CD4-positive, CD25-positive, alpha-beta regulatory T cell (primary cell): ENCODE data around the gene ARHGAP31. TPM values are rescaled to one million over a fixed set of nuclear protein-coding genes. Genes with fewer than 3 reads are reported as not detected.

Experiments
- ATAC-seq, 2 donors: fragments of 150-1000 bp; cut with Tn5 transposase; one replicate each; pipeline ENCODE4 v1.10.0; 2021; ENCODE audit warnings: low read depth in 2 of 2, moderate number of reproducible peaks in 2 of 2, moderate library complexity in 1 of 2
- DNase-seq, 3 donors: peaks; one replicate each; pipeline versions ENCODE4 v3.0.0 to v3.0.0-alpha.2; 2012 to 2022; ENCODE audit warnings: mixed read lengths in 1 of 3
- H3K27ac ChIP-seq: one replicate; pipeline ENCODE4 v1.7.0; 2013; ENCODE audit warnings: mild to moderate bottlenecking, low read length; ENCODE audit not compliant: insufficient read depth, poor library complexity, severe bottlenecking
- H3K27me3 ChIP-seq: one replicate; pipeline ENCODE4 v1.7.0; 2013; ENCODE audit warnings: low read length; ENCODE audit not compliant: control insufficient read depth, insufficient read depth
- H3K36me3 ChIP-seq: one replicate; pipeline ENCODE4 v1.7.0; 2013; ENCODE audit warnings: mild to moderate bottlenecking, low read length, moderate library complexity; ENCODE audit not compliant: control insufficient read depth, insufficient read depth
- H3K4me1 ChIP-seq: 2 replicates; pipeline ENCODE4 v1.7.0; 2013; ENCODE audit warnings: mild to moderate bottlenecking, low read length; ENCODE audit not compliant: insufficient read depth, control insufficient read depth, poor library complexity, severe bottlenecking
- H3K4me3 ChIP-seq: one replicate; pipeline ENCODE4 v1.7.0; 2013; ENCODE audit warnings: low read depth, mild to moderate bottlenecking, low read length, moderate library complexity
- H3K9me3 ChIP-seq, 2 experiments: 1 replicate in 1 of 2; 2 replicates in 1 of 2; pipeline ENCODE4 v1.7.0; 2013; ENCODE audit warnings: low read length in 2 of 2, mild to moderate bottlenecking in 1 of 2, moderate library complexity in 1 of 2; ENCODE audit not compliant: control insufficient read depth in 2 of 2
- H3K27ac Mint-ChIP-seq, 3 donors: one replicate each; pipeline ENCODE4 v1.8.0; 2020 to 2022; ENCODE audit warnings: mild to moderate bottlenecking in 3 of 3, mixed read lengths in 3 of 3, moderate library complexity in 2 of 3
- H3K27me3 Mint-ChIP-seq: one replicate; pipeline ENCODE4 v1.8.0; 2022; ENCODE audit warnings: mild to moderate bottlenecking, mixed read lengths
- H3K36me3 Mint-ChIP-seq: one replicate; pipeline ENCODE4 v1.8.0; 2020; ENCODE audit warnings: mixed read lengths
- H3K4me1 Mint-ChIP-seq, 4 donors: one replicate each; pipeline ENCODE4 v1.8.0; 2020 to 2022; ENCODE audit warnings: mixed read lengths in 4 of 4, mild to moderate bottlenecking in 1 of 4
- H3K4me3 Mint-ChIP-seq, 4 donors: one replicate each; pipeline ENCODE4 v1.8.0; 2020 to 2022; ENCODE audit warnings: mild to moderate bottlenecking in 4 of 4, mixed read lengths in 4 of 4, moderate library complexity in 3 of 4
- H3K9me3 Mint-ChIP-seq, 7 donors: one replicate each; pipeline ENCODE4 v1.8.0; 2020 to 2022; ENCODE audit warnings: mixed read lengths in 7 of 7, mild to moderate bottlenecking in 3 of 7, moderate library complexity in 2 of 7
- polyA plus RNA-seq, 4 donors: library from polyadenylated mRNA; unstranded; fragments of 300-500 nt; fragmentation: Illumina TruSeq; gene quantifications; one replicate each; pipeline ENCODE4 v1.2.3, GENCODE V29; 2021
- total RNA-seq: library from RNA; stranded (reverse); gene quantifications from one replicate; pipeline ENCODE4 v1.2.3, GENCODE V29; 2022

The ARHGAP31 gene
- total and polyA plus RNA-seq, 5 donors from 2014 or later = 2.6 to 13.6 (median 4.8) TPM

DNA sequence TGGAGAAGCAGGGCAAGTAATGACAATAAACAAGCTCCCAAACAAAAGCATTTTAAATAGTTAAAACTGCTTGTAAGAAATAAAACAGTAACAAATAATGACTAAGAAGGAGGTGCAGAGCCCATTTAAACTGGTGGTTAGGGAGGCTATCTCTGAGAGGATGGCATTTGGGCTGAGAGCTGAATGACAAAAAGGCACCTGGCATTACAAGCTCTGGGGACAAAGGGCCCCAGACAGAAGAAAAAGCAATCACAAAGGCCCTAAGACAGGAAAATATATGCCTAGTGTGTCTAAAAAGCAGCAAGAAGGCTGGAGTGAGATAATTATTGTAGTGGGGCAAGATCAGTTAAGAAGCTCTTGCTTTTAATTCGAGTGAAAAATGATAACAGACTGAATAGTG lies 159.6 kb downstream of the ARHGAP31 start:
- DNase-seq (no peak), ATAC-seq (no peak)
- H3K27me3 ChIP-seq = no peaks in the 10 kb centered on the region
- Mint-ChIP-seq H3K4me1 (peaks cover 17 to 26% (median 24%) of the 10 kb centered on the region in 4 donors), H3K9me3 (no peaks in the 10 kb centered on the region), H3K27ac (no peak overlapping the region), H3K27me3 (no peaks in the 10 kb centered on the region), H3K36me3 (peaks cover 37% of the 10 kb centered on the region), H3K4me3 (no peak overlapping the region)
- H3K27ac ChIP-seq = no peak overlapping the region
- no peak overlapping the region for H3K4me3 ChIP-seq
- H3K36me3 ChIP-seq = peaks cover 80% of the 10 kb centered on the region
- no peaks in the 10 kb centered on the region for H3K9me3 ChIP-seq
- H3K4me1 ChIP-seq = no peaks in the 10 kb centered on the region

- DNase-seq = no peak
- H3K27ac Mint-ChIP-seq = peak overlapping the region in 1 of 3 donors; percentile 34
- no peak overlapping the region for H3K27ac ChIP-seq
- H3K9me3 Mint-ChIP-seq = no peaks in the 10 kb centered on the region
- H3K27me3 Mint-ChIP-seq = no peaks in the 10 kb centered on the region
- H3K9me3 ChIP-seq = no peaks in the 10 kb centered on the region
- no peaks in the 10 kb centered on the region for H3K27me3 ChIP-seq
- H3K4me3 ChIP-seq = no peak overlapping the region
- H3K4me3 Mint-ChIP-seq = peak overlapping the region in 1 of 4 donors; percentile 21
- peaks cover 45% of the 10 kb centered on the region for H3K36me3 Mint-ChIP-seq
- peaks cover 25 to 43% (median 36%) of the 10 kb centered on the region in 4 donors for H3K4me1 Mint-ChIP-seq
- no peaks in the 10 kb centered on the region for H3K4me1 ChIP-seq
- H3K36me3 ChIP-seq = peaks cover 78% of the 10 kb centered on the region
- no peak for ATAC-seq
These were observed 162.3 kb downstream of the ARHGAP31 start for GRCh38 chr3:119456469-119456868.

- Mint-ChIP-seq H3K27ac (no peak overlapping the region), H3K9me3 (no peaks in the 10 kb centered on the region), H3K27me3 (no peaks in the 10 kb centered on the region), H3K36me3 (peaks cover 41% of the 10 kb centered on the region), H3K4me3 (no peak overlapping the region), H3K4me1 (peaks cover 20 to 51% (median 40%) of the 10 kb centered on the region in 4 donors)
- H3K4me3 ChIP-seq = no peak overlapping the region
- no peak for DNase-seq
- peaks cover 74% of the 10 kb centered on the region for H3K36me3 ChIP-seq
- no peak for ATAC-seq
- no peaks in the 10 kb centered on the region for H3K27me3 ChIP-seq
- peaks cover 5% of the 10 kb centered on the region for H3K4me1 ChIP-seq
- H3K9me3 ChIP-seq = no peaks in the 10 kb centered on the region
- H3K27ac ChIP-seq = no peak overlapping the region
These were observed 163.1 kb downstream of the ARHGAP31 start for GRCh38 chr3:119457246-119457645.

GRCh38 chr3:119463171-119464169 lies 169.3 kb downstream of the ARHGAP31 start, which contains the start of gene TMEM39A:
Gene TMEM39A, minus strand, starts transcription at chr3:119463615. Its CDS starts 1,541 bp downstream, at chr3:119462074.
- DNase-seq (peak; percentile 99), ATAC-seq (peak; percentile 86 to 89)
- Mint-ChIP-seq H3K9me3 (peaks cover 0 to 3% (median 0%) of the 10 kb centered on the region in 7 donors), H3K27me3 (no peaks in the 10 kb centered on the region), H3K4me1 (peaks cover 12 to 51% (median 29%) of the 10 kb centered on the region in 4 donors), H3K27ac (peak within 1 kb of the TSS; percentile 98 to 99 (median 99)), H3K36me3 (peaks cover 15% of the 10 kb centered on the region), H3K4me3 (peak within 1 kb of the TSS; percentile 88 to 96 (median 94))
- H3K36me3 ChIP-seq = peaks cover 21% of the 10 kb centered on the region
- peak within 1 kb of the TSS; percentile 93 for H3K27ac ChIP-seq
- peak within 1 kb of the TSS; percentile 98 for H3K4me3 ChIP-seq
- H3K27me3 ChIP-seq = no peaks in the 10 kb centered on the region
- no peaks in the 10 kb centered on the region for H3K9me3 ChIP-seq
- H3K4me1 ChIP-seq = peaks cover 20% of the 10 kb centered on the region

- peaks cover 25% of the 10 kb centered on the region for H3K4me1 ChIP-seq
- peak overlapping the region; percentile 66 for H3K4me3 ChIP-seq
- Mint-ChIP-seq H3K4me3 (peak overlapping the region; percentile 89 to 96 (median 95)), H3K27me3 (no peaks in the 10 kb centered on the region), H3K36me3 (peaks cover 13% of the 10 kb centered on the region), H3K27ac (peak overlapping the region in 1 of 3 donors; percentile 87), H3K9me3 (peaks cover 0 to 3% (median 0%) of the 10 kb centered on the region in 7 donors), H3K4me1 (peaks cover 22 to 45% (median 29%) of the 10 kb centered on the region in 4 donors)
- no peak for ATAC-seq
- H3K27ac ChIP-seq = no peak overlapping the region
- peaks cover 21% of the 10 kb centered on the region for H3K36me3 ChIP-seq
- no peak for DNase-seq
- H3K9me3 ChIP-seq = no peaks in the 10 kb centered on the region
- H3K27me3 ChIP-seq = no peaks in the 10 kb centered on the region
These were observed 173.9 kb downstream of the ARHGAP31 start for GRCh38 chr3:119468041-119468440.

- Mint-ChIP-seq H3K27ac (peak overlapping the region; percentile 87 to 91 (median 91)), H3K36me3 (peaks cover 13% of the 10 kb centered on the region), H3K9me3 (no peaks in the 10 kb centered on the region), H3K27me3 (no peaks in the 10 kb centered on the region), H3K4me1 (peaks cover 15 to 33% (median 22%) of the 10 kb centered on the region in 4 donors), H3K4me3 (peak overlapping the region; percentile 89 to 96 (median 95))
- H3K9me3 ChIP-seq = no peaks in the 10 kb centered on the region
- no peak for ATAC-seq
- no peaks in the 10 kb centered on the region for H3K27me3 ChIP-seq
- peak overlapping the region; percentile 96 for H3K4me3 ChIP-seq
- H3K27ac ChIP-seq = peak overlapping the region; percentile 81
- H3K36me3 ChIP-seq = peaks cover 31% of the 10 kb centered on the region
- peaks cover 19% of the 10 kb centered on the region for H3K4me1 ChIP-seq
- DNase-seq = peak in 2 of 3 donors; percentile 23 to 64
These were observed 175.4 kb downstream of the ARHGAP31 start for GRCh38 chr3:119469418-119470189.
